PC-9 (cell line): ENCODE data around the gene SIRT2. TPM values are rescaled to one million over a fixed set of nuclear protein-coding genes. Genes with fewer than 3 reads are reported as not detected.

Source experiments
- BruUV-seq: library from RNA; stranded (reverse); fragments of 400-500 nt; replicated peaks from 2 replicates; lab custom pipeline; 2021; lab: Mats Ljungman, UMichigan
- CTCF ChIA-PET: fragments of 300-600 bp; sonication (Branson Sonifier 250); formaldehyde crosslinking; loops from one replicate; lab custom pipeline; 2022; ENCODE audit warnings: antibody characterized with exemption; lab: Charles Lee
- POLR2A ChIA-PET: fragments of 300-600 bp; sonication (Branson Sonifier 250); formaldehyde crosslinking; loops from one replicate; lab custom pipeline; 2022; ENCODE audit warnings: antibody characterized with exemption; ENCODE audit not compliant: unreplicated experiment; lab: Charles Lee
- DNase-seq, 2 experiments: peaks; one replicate each; pipeline versions ENCODE4 v3.0.0 to v3.0.0-alpha.2; 2015 to 2022; ENCODE audit warnings: mixed read lengths in 1 of 2
- H2AFZ ChIP-seq: fragments of 200-600 bp; sonication (generic); 2 replicates; pipeline ENCODE4 v1.8.1; 2017; ENCODE audit warnings: antibody characterized with exemption
- H3F3A ChIP-seq: fragments of 200-600 bp; sonication (generic); 2 replicates; pipeline ENCODE4 v1.8.1; 2017; ENCODE audit warnings: antibody characterized with exemption, mild to moderate bottlenecking, low read depth; ENCODE audit not compliant: insufficient read depth
- H3K27ac ChIP-seq: fragments of 200-600 bp; sonication (generic); 2 replicates; pipeline ENCODE4 v1.6.1; 2016; ENCODE audit warnings: mixed run types
- H3K27me3 ChIP-seq: fragments of 200-600 bp; sonication (generic); 2 replicates; pipeline ENCODE4 v1.6.1; 2016; ENCODE audit warnings: low read depth, mixed run types; ENCODE audit not compliant: insufficient read depth
- H3K36me3 ChIP-seq: fragments of 200-600 bp; sonication (generic); 2 replicates; pipeline ENCODE4 v1.6.1; 2016; ENCODE audit warnings: low read depth, mixed run types
- H3K4me1 ChIP-seq: fragments of 200-600 bp; sonication (generic); replicated peaks from 2 replicates; pipeline ENCODE4 v1.6.1; 2016; ENCODE audit warnings: mixed run types; ENCODE audit not compliant: insufficient read depth
- H3K4me2 ChIP-seq: fragments of 200-600 bp; sonication (generic); 2 replicates; pipeline ENCODE4 v1.6.1; 2017; ENCODE audit warnings: mixed run types
- H3K4me3 ChIP-seq: fragments of 200-600 bp; sonication (generic); 2 replicates; pipeline ENCODE4 v1.6.1; 2016; ENCODE audit warnings: mixed run types
- H3K79me2 ChIP-seq: fragments of 200-600 bp; sonication (generic); 2 replicates; pipeline ENCODE4 v1.6.1; 2017; ENCODE audit warnings: low read depth, mixed run types
- H3K9me2 ChIP-seq: fragments of 200-600 bp; sonication (generic); 2 replicates; pipeline ENCODE4 v1.8.1; 2017; ENCODE audit warnings: mild to moderate bottlenecking; ENCODE audit not compliant: insufficient read depth
- H3K9me3 ChIP-seq: fragments of 200-600 bp; sonication (generic); 2 replicates; pipeline ENCODE4 v1.8.1; 2016; ENCODE audit warnings: low read depth; ENCODE audit not compliant: insufficient read depth
- H4K20me1 ChIP-seq: fragments of 200-600 bp; sonication (generic); 2 replicates; pipeline ENCODE4 v1.8.1; 2017; ENCODE audit not compliant: insufficient read depth
- CTCF ChIP-seq: fragments of 200-600 bp; sonication (generic); conservative IDR thresholded peaks from 2 replicates; pipeline ENCODE4 v1.6.1; 2017; ENCODE audit warnings: mixed run types, antibody characterized with exemption, mild to moderate bottlenecking, moderate library complexity
- EZH2 ChIP-seq: fragments of 200-600 bp; sonication (generic); IDR thresholded peaks from 2 replicates; pipeline ENCODE4 v1.8.0; 2017; ENCODE audit warnings: antibody characterized with exemption, low read depth
- intact Hi-C: fragments of 100-400 bp; cut with micrococcal nuclease; formaldehyde crosslinking; loops from one replicate; pipeline ENCODE4 v1.10.0; 2022; ENCODE audit not compliant: unreplicated experiment
- total RNA-seq: library from RNA; stranded (reverse); gene quantifications from 2 replicates; pipeline ENCODE4 v1.2.3, GENCODE V29; 2021

The SIRT2 gene
- total RNA-seq, 1 experiment from 2014 or later: 32.9 TPM

GRCh38 chr19:38840583-38840968 is 58.8 kb downstream of the SIRT2 start:
- Histone ChIP-seq H3K9me3 (no peaks in the 10 kb centered on the region), H3K27ac (peak overlapping the region; percentile 31), H3K4me2 (no peak overlapping the region), H3F3A (peaks cover 96% of the 10 kb centered on the region), H2AFZ (no peak overlapping the region), H3K4me1 (peaks cover 49% of the 10 kb centered on the region), H3K9me2 (no peaks in the 10 kb centered on the region), H3K79me2 (peaks cover 60% of the 10 kb centered on the region), H3K36me3 (peaks cover 66% of the 10 kb centered on the region), H3K4me3 (no peak overlapping the region), H4K20me1 (peaks cover 35% of the 10 kb centered on the region), H3K27me3 (no peaks in the 10 kb centered on the region)
- no TSS peak for BruUV-seq
- intact Hi-C loops: no loop called here
- CTCF ChIA-PET: no interaction called here
- no peak for DNase-seq
- POLR2A ChIA-PET: no interaction called here
- TF ChIP-seq EZH2 (no peak), CTCF (no peak)

- DNase-seq: no peak
- Histone ChIP-seq H3K9me2 (no peaks in the 10 kb centered on the region), H3K9me3 (no peaks in the 10 kb centered on the region), H3F3A (peaks cover 96% of the 10 kb centered on the region), H3K27ac (peak overlapping the region; percentile 98), H4K20me1 (peaks cover 30% of the 10 kb centered on the region), H3K36me3 (peaks cover 64% of the 10 kb centered on the region), H3K79me2 (peaks cover 55% of the 10 kb centered on the region), H3K4me1 (peaks cover 55% of the 10 kb centered on the region), H3K27me3 (no peaks in the 10 kb centered on the region), H3K4me3 (no peak overlapping the region), H2AFZ (no peak overlapping the region), H3K4me2 (peak overlapping the region; percentile 63; the same call in 1 of the 2 replicates)
- TF ChIP-seq CTCF (no peak), EZH2 (no peak)
- ChIA-PET CTCF (interaction anchor here (0.6 kb wide), 1 partner anchor 149 kb away, joined by 5 read pairs; no protein-coding TSS in a partner anchor), POLR2A (interaction anchor here (0.5 kb wide), 1 partner anchor 100 kb away, joined by 4 read pairs; no protein-coding TSS in a partner anchor)
- intact Hi-C loops: loop anchor here (2.0 to 10.0 kb wide), 4 partner anchors 91 to 435 kb away; partner anchors contain the start of genes FAM98C, FBXO27, MRPS12 and SARS2
- no TSS peak for BruUV-seq
Observed at GRCh38 chr19:38839816-38840582, 59.4 kb downstream of the SIRT2 start.

GRCh38 chr19:38838986-38839761 is 60.2 kb downstream of the SIRT2 start:
- Histone ChIP-seq H3K36me3 (peaks cover 55% of the 10 kb centered on the region), H3K9me3 (no peaks in the 10 kb centered on the region), H3K4me3 (0 out of 2 replicates have a peak overlapping the region, but pooled peaks have one; percentile 8), H3K4me2 (peak overlapping the region; percentile 63), H3K27me3 (no peaks in the 10 kb centered on the region), H4K20me1 (peaks cover 21% of the 10 kb centered on the region), H3K9me2 (no peaks in the 10 kb centered on the region), H2AFZ (no peak overlapping the region), H3F3A (peaks cover 92% of the 10 kb centered on the region), H3K79me2 (peaks cover 47% of the 10 kb centered on the region), H3K4me1 (peaks cover 61% of the 10 kb centered on the region), H3K27ac (peak overlapping the region; percentile 98)
- ChIA-PET POLR2A (interaction anchor here (0.5 to 1.0 kb wide), 5 partner anchors 91 to 669 kb away, joined by 3 to 13 read pairs (median 3); partner anchors contain the start of genes MRPS12 and SARS2), CTCF (interaction anchor here (1.2 kb wide), 1 partner anchor 92 kb away, joined by 6 read pairs; the partner anchor contains the start of genes MRPS12 and SARS2)
- peak; percentile 30; the same call in 1 of the 2 replicates for TF ChIP-seq CTCF
- TF ChIP-seq EZH2: no peak
- no TSS peak for BruUV-seq
- intact Hi-C loops: loop anchor here (1.0 to 10.0 kb wide), 9 partner anchors 92 to 434 kb away; partner anchors contain the start of genes FAM98C, FBXO27, MRPS12 and SARS2
- no peak for DNase-seq
